Measurements from ENCODE around the gene ZMIZ2.
"Not testable (repeated sequence)": the region's sequence is repeated elsewhere in the genome, so short reads cannot be mapped to it uniquely, and the experiment has no call there.

The ZMIZ2 gene

GRCh38 chr7:44748045-44748947, at the start of gene ZMIZ2:
TSS of gene ZMIZ2 (plus strand) at chr7:44748847. CDS start at chr7:44756250, 7,403 bp downstream.
- TF ChIP-seq CTCF (IDR thresholded peaks at IDR 0.05; ENCODE audit: control insufficient read depth, insufficient read depth, low read depth, low read length, missing control alignments): no peak
- DNase-seq (ENCODE audit: low read depth): peak; percentile 42
- H3K4me3 ChIP-seq (ENCODE audit: control insufficient read depth, low read depth, low read length): peak within 1 kb of the TSS; percentile 96

- H3K4me3 ChIP-seq (ENCODE audit: control insufficient read depth, low read depth, low read length); DNase-seq (ENCODE audit: low read depth): not testable (repeated sequence)
Observed at GRCh38 chr7:44699598-44699997, 49.0 kb upstream of the ZMIZ2 start.

- no peak overlapping the region for H3K4me3 ChIP-seq (ENCODE audit: control insufficient read depth, low read depth, low read length)
- no peak for TF ChIP-seq CTCF (IDR thresholded peaks at IDR 0.05; ENCODE audit: control insufficient read depth, insufficient read depth, low read depth, low read length, missing control alignments)
- no peak for DNase-seq (ENCODE audit: low read depth)
Observed at GRCh38 chr7:44700322-44700721, 48.3 kb upstream of the ZMIZ2 start.

- not testable (repeated sequence) for H3K4me3 ChIP-seq (ENCODE audit: control insufficient read depth, low read depth, low read length); DNase-seq (ENCODE audit: low read depth)
Observed at GRCh38 chr7:44703391-44703790, 45.3 kb upstream of the ZMIZ2 start.

- no peak overlapping the region for H3K4me3 ChIP-seq (ENCODE audit: control insufficient read depth, low read depth, low read length)
- no peak for DNase-seq (ENCODE audit: low read depth)
- no peak for TF ChIP-seq CTCF (IDR thresholded peaks at IDR 0.05; ENCODE audit: control insufficient read depth, insufficient read depth, low read depth, low read length, missing control alignments)
Observed at GRCh38 chr7:44703921-44704320, 44.7 kb upstream of the ZMIZ2 start.

- no peak for TF ChIP-seq CTCF (IDR thresholded peaks at IDR 0.05; ENCODE audit: control insufficient read depth, insufficient read depth, low read depth, low read length, missing control alignments)
- H3K4me3 ChIP-seq (ENCODE audit: control insufficient read depth, low read depth, low read length): no peak overlapping the region
- DNase-seq (ENCODE audit: low read depth): no peak
Observed at GRCh38 chr7:44705434-44705833, 43.2 kb upstream of the ZMIZ2 start.

- TF ChIP-seq CTCF (IDR thresholded peaks at IDR 0.05; ENCODE audit: control insufficient read depth, insufficient read depth, low read depth, low read length, missing control alignments): no peak
- DNase-seq (ENCODE audit: low read depth): no peak
- no peak overlapping the region for H3K4me3 ChIP-seq (ENCODE audit: control insufficient read depth, low read depth, low read length)
Observed at GRCh38 chr7:44706788-44707557, 41.7 kb upstream of the ZMIZ2 start.
